Measurements from ENCODE around the gene ZNF827. TPM values are rescaled to one million over a fixed set of nuclear protein-coding genes. Genes with fewer than 3 reads are reported as not detected.

Gene ZNF827
- total and polyA plus RNA-seq, 2 of the 8 experiments (the other 6 are each of a cell fraction or from before 2014, with no cell fraction given) = 25.3 to 26.2 TPM

DNA sequence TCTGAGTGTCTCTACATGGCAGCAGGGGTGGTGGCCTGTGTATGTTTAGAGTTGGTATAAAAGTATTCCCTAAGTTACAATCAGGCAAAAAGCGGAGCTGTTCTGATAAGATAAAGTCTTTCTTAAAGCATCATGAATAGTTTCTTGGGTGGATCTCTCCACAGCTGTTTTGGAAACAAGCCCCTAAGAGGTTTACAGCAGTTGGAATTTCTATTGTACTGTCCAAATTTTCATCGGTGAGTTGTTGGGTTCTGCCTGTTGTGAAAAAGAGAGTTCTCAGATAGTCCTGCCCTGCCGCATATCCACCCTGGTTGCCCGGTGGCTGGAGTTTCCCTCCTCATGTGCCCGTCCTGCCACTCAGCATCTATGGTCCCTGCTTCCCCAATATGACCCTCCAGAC is 208.6 kb downstream of the ZNF827 start (continued):
- TF ChIP-seq, protein P1, sequence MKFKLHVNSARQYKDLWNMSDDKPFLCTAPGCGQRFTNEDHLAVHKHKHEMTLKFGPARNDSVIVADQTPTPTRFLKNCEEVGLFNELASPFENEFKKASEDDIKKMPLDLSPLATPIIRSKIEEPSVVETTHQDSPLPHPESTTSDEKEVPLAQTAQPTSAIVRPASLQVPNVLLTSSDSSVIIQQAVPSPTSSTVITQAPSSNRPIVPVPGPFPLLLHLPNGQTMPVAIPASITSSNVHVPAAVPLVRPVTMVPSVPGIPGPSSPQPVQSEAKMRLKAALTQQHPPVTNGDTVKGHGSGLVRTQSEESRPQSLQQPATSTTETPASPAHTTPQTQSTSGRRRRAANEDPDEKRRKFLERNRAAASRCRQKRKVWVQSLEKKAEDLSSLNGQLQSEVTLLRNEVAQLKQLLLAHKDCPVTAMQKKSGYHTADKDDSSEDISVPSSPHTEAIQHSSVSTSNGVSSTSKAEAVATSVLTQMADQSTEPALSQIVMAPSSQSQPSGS (IDR thresholded peaks at IDR 0.05; ENCODE audit: low read length) = no peak
- TF ChIP-seq JUND (IDR thresholded peaks at IDR 0.05; ENCODE audit: low read length) (no peak), SIN3A (conservative IDR thresholded peaks at IDR 0.05 in 1 of 2, IDR thresholded peaks at IDR 0.05 in 1 of 2; ENCODE audit: low read depth in 1 of 2, low read length in 2 of 2) (no peak), EZH2 (IDR thresholded peaks at IDR 0.05; ENCODE audit: low read depth, low read length, severe bottlenecking) (no peak)
- TF ChIP-seq, protein P2, sequence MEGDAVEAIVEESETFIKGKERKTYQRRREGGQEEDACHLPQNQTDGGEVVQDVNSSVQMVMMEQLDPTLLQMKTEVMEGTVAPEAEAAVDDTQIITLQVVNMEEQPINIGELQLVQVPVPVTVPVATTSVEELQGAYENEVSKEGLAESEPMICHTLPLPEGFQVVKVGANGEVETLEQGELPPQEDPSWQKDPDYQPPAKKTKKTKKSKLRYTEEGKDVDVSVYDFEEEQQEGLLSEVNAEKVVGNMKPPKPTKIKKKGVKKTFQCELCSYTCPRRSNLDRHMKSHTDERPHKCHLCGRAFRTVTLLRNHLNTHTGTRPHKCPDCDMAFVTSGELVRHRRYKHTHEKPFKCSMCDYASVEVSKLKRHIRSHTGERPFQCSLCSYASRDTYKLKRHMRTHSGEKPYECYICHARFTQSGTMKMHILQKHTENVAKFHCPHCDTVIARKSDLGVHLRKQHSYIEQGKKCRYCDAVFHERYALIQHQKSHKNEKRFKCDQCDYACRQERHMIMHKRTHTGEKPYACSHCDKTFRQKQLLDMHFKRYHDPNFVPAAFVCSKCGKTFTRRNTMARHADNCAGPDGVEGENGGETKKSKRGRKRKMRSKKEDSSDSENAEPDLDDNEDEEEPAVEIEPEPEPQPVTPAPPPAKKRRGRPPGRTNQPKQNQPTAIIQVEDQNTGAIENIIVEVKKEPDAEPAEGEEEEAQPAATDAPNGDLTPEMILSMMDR (IDR thresholded peaks at IDR 0.05; ENCODE audit: control extremely low read depth in 1 of 3, insufficient read depth in 1 of 3, low read depth in 1 of 3, low read length in 3 of 3) = no peak

Measured in H1 (cell line).